ENCODE data around the gene SIPA1. TPM values are rescaled to one million over a fixed set of nuclear protein-coding genes. Genes with fewer than 3 reads are reported as not detected.

Gene SIPA1
- polyA plus RNA-seq, 4 donors, result 21.7 to 45.2 (median 33.1) TPM

GRCh38 chr11:65617990-65618751 is 19.7 kb upstream of the SIPA1 start:
- Histone ChIP-seq H3K9me3 (ENCODE audit: control insufficient read depth in 2 of 2, insufficient read depth in 1 of 2, low read depth in 1 of 2, low read length in 1 of 2) (no peaks in the 10 kb centered on the region), H3K27ac (ENCODE audit: low read depth in 1 of 3, low read length in 2 of 3) (no peak overlapping the region), H3K4me3 (ENCODE audit: low read depth in 1 of 3, low read length in 3 of 3) (no peak overlapping the region), H3K36me3 (ENCODE audit: control insufficient read depth in 3 of 3, insufficient read depth in 2 of 3, low read depth in 1 of 3, low read length in 3 of 3) (peaks cover 15 to 64% (median 23%) of the 10 kb centered on the region in 3 donors), H3K4me1 (ENCODE audit: control insufficient read depth in 3 of 3, insufficient read depth in 2 of 3, low read depth in 1 of 3, low read length in 2 of 3) (peaks cover 0 to 10% (median 3%) of the 10 kb centered on the region in 3 donors), H3K27me3 (ENCODE audit: control insufficient read depth in 3 of 3, insufficient read depth in 3 of 3, low read length in 3 of 3) (no peaks in the 10 kb centered on the region)
- FAIRE-seq (no peak), DNase-seq (no peak)
- 93 to 96% (median 96%) methylated on average over 24 to 33 of the region's 33 CpGs for WGBS, 3 donors

GRCh38 chr11:65618763-65619162 is 19.1 kb upstream of the SIPA1 start:
- H3K9me3 ChIP-seq (ENCODE audit: control insufficient read depth in 2 of 2, insufficient read depth in 1 of 2, low read depth in 1 of 2, low read length in 1 of 2), result no peaks in the 10 kb centered on the region
- DNase-seq, result no peak
- H3K4me1 ChIP-seq (ENCODE audit: control insufficient read depth in 3 of 3, insufficient read depth in 2 of 3, low read depth in 1 of 3, low read length in 2 of 3), result peaks cover 0 to 8% (median 3%) of the 10 kb centered on the region in 3 donors
- peaks cover 17 to 67% (median 23%) of the 10 kb centered on the region in 3 donors for H3K36me3 ChIP-seq (ENCODE audit: control insufficient read depth in 3 of 3, insufficient read depth in 2 of 3, low read depth in 1 of 3, low read length in 3 of 3)
- 92 to 96% (median 94%) methylated on average over 9 to 14 of the region's 14 CpGs for WGBS, 3 donors
- H3K27ac ChIP-seq (ENCODE audit: low read depth in 1 of 3, low read length in 2 of 3), result no peak overlapping the region
- no peaks in the 10 kb centered on the region for H3K27me3 ChIP-seq (ENCODE audit: control insufficient read depth in 3 of 3, insufficient read depth in 3 of 3, low read length in 3 of 3)
- no peak for FAIRE-seq
- H3K4me3 ChIP-seq (ENCODE audit: low read depth in 1 of 3, low read length in 3 of 3), result no peak overlapping the region

- Histone ChIP-seq H3K36me3 (ENCODE audit: control insufficient read depth in 3 of 3, insufficient read depth in 2 of 3, low read depth in 1 of 3, low read length in 3 of 3) (peaks cover 21 to 74% (median 23%) of the 10 kb centered on the region in 3 donors), H3K4me3 (ENCODE audit: low read depth in 1 of 3, low read length in 3 of 3) (no peak overlapping the region), H3K4me1 (ENCODE audit: control insufficient read depth in 3 of 3, insufficient read depth in 2 of 3, low read depth in 1 of 3, low read length in 2 of 3) (peaks cover 0 to 8% (median 3%) of the 10 kb centered on the region in 3 donors), H3K27ac (ENCODE audit: low read depth in 1 of 3, low read length in 2 of 3) (no peak overlapping the region), H3K27me3 (ENCODE audit: control insufficient read depth in 3 of 3, insufficient read depth in 3 of 3, low read length in 3 of 3) (no peaks in the 10 kb centered on the region), H3K9me3 (ENCODE audit: control insufficient read depth in 2 of 2, insufficient read depth in 1 of 2, low read depth in 1 of 2, low read length in 1 of 2) (no peaks in the 10 kb centered on the region)
- no peak for DNase-seq
- 93 to 95% (median 94%) methylated on average over 26 to 29 of the region's 29 CpGs for WGBS, 3 donors
- FAIRE-seq, result no peak
Measured at GRCh38 chr11:65619281-65619928, 18.5 kb upstream of the SIPA1 start.

- Histone ChIP-seq H3K9me3 (ENCODE audit: control insufficient read depth in 2 of 2, insufficient read depth in 1 of 2, low read depth in 1 of 2, low read length in 1 of 2) (no peaks in the 10 kb centered on the region), H3K27ac (ENCODE audit: low read depth in 1 of 3, low read length in 2 of 3) (no peak overlapping the region), H3K4me3 (ENCODE audit: low read depth in 1 of 3, low read length in 3 of 3) (no peak overlapping the region), H3K36me3 (ENCODE audit: control insufficient read depth in 3 of 3, insufficient read depth in 2 of 3, low read depth in 1 of 3, low read length in 3 of 3) (peaks cover 24 to 86% (median 26%) of the 10 kb centered on the region in 3 donors), H3K27me3 (ENCODE audit: control insufficient read depth in 3 of 3, insufficient read depth in 3 of 3, low read length in 3 of 3) (no peaks in the 10 kb centered on the region), H3K4me1 (ENCODE audit: control insufficient read depth in 3 of 3, insufficient read depth in 2 of 3, low read depth in 1 of 3, low read length in 2 of 3) (peaks cover 0 to 8% (median 3%) of the 10 kb centered on the region in 3 donors)
- no peak for DNase-seq
- WGBS, 3 donors, result 87 to 93% (median 92%) methylated on average over 19 of the region's 19 CpGs
- FAIRE-seq, result no peak
Measured at GRCh38 chr11:65620666-65621065, 17.2 kb upstream of the SIPA1 start.

GRCh38 chr11:65621460-65621859 is 16.4 kb upstream of the SIPA1 start:
- WGBS, 3 donors, result 94 to 96% (median 95%) methylated on average over 14 of the region's 14 CpGs
- no peaks in the 10 kb centered on the region for H3K9me3 ChIP-seq (ENCODE audit: control insufficient read depth in 2 of 2, insufficient read depth in 1 of 2, low read depth in 1 of 2, low read length in 1 of 2)
- H3K4me3 ChIP-seq (ENCODE audit: low read depth in 1 of 3, low read length in 3 of 3), result no peak overlapping the region
- H3K27me3 ChIP-seq (ENCODE audit: control insufficient read depth in 3 of 3, insufficient read depth in 3 of 3, low read length in 3 of 3), result no peaks in the 10 kb centered on the region
- H3K4me1 ChIP-seq (ENCODE audit: control insufficient read depth in 3 of 3, insufficient read depth in 2 of 3, low read depth in 1 of 3, low read length in 2 of 3), result peaks cover 0 to 8% (median 3%) of the 10 kb centered on the region in 3 donors
- peaks cover 25 to 94% (median 30%) of the 10 kb centered on the region in 3 donors for H3K36me3 ChIP-seq (ENCODE audit: control insufficient read depth in 3 of 3, insufficient read depth in 2 of 3, low read depth in 1 of 3, low read length in 3 of 3)
- DNase-seq, result no peak
- no peak for FAIRE-seq
- no peak overlapping the region for H3K27ac ChIP-seq (ENCODE audit: low read depth in 1 of 3, low read length in 2 of 3)

GRCh38 chr11:65622011-65622410 is 15.9 kb upstream of the SIPA1 start:
- Histone ChIP-seq H3K4me3 (ENCODE audit: low read depth in 1 of 3, low read length in 3 of 3) (no peak overlapping the region), H3K4me1 (ENCODE audit: control insufficient read depth in 3 of 3, insufficient read depth in 2 of 3, low read depth in 1 of 3, low read length in 2 of 3) (peaks cover 0 to 3% (median 0%) of the 10 kb centered on the region in 3 donors), H3K36me3 (ENCODE audit: control insufficient read depth in 3 of 3, insufficient read depth in 2 of 3, low read depth in 1 of 3, low read length in 3 of 3) (peaks cover 29 to 99% (median 35%) of the 10 kb centered on the region in 3 donors), H3K27me3 (ENCODE audit: control insufficient read depth in 3 of 3, insufficient read depth in 3 of 3, low read length in 3 of 3) (no peaks in the 10 kb centered on the region), H3K9me3 (ENCODE audit: control insufficient read depth in 2 of 2, insufficient read depth in 1 of 2, low read depth in 1 of 2, low read length in 1 of 2) (no peaks in the 10 kb centered on the region), H3K27ac (ENCODE audit: low read depth in 1 of 3, low read length in 2 of 3) (no peak overlapping the region)
- DNase-seq (no peak), FAIRE-seq (no peak)
- 94 to 95% (median 94%) methylated on average over 12 to 16 of the region's 16 CpGs for WGBS, 3 donors

- Histone ChIP-seq H3K27ac (ENCODE audit: low read depth in 1 of 3, low read length in 2 of 3) (no peak overlapping the region), H3K27me3 (ENCODE audit: control insufficient read depth in 3 of 3, insufficient read depth in 3 of 3, low read length in 3 of 3) (no peaks in the 10 kb centered on the region), H3K4me1 (ENCODE audit: control insufficient read depth in 3 of 3, insufficient read depth in 2 of 3, low read depth in 1 of 3, low read length in 2 of 3) (no peaks in the 10 kb centered on the region), H3K36me3 (ENCODE audit: control insufficient read depth in 3 of 3, insufficient read depth in 2 of 3, low read depth in 1 of 3, low read length in 3 of 3) (peaks cover 25 to 99% (median 31%) of the 10 kb centered on the region in 3 donors), H3K9me3 (ENCODE audit: control insufficient read depth in 2 of 2, insufficient read depth in 1 of 2, low read depth in 1 of 2, low read length in 1 of 2) (no peaks in the 10 kb centered on the region), H3K4me3 (ENCODE audit: low read depth in 1 of 3, low read length in 3 of 3) (no peak overlapping the region)
- DNase-seq, result no peak
- 91 to 96% (median 95%) methylated on average over 14 of the region's 14 CpGs for WGBS, 3 donors
- no peak for FAIRE-seq
Measured at GRCh38 chr11:65623177-65623576, 14.7 kb upstream of the SIPA1 start.

GRCh38 chr11:65623852-65624616 is 13.9 kb upstream of the SIPA1 start:
- FAIRE-seq (no peak), DNase-seq (no peak)
- Histone ChIP-seq H3K27me3 (ENCODE audit: control insufficient read depth in 3 of 3, insufficient read depth in 3 of 3, low read length in 3 of 3) (no peaks in the 10 kb centered on the region), H3K36me3 (ENCODE audit: control insufficient read depth in 3 of 3, insufficient read depth in 2 of 3, low read depth in 1 of 3, low read length in 3 of 3) (peaks cover 21 to 99% (median 27%) of the 10 kb centered on the region in 3 donors), H3K4me3 (ENCODE audit: low read depth in 1 of 3, low read length in 3 of 3) (no peak overlapping the region), H3K9me3 (ENCODE audit: control insufficient read depth in 2 of 2, insufficient read depth in 1 of 2, low read depth in 1 of 2, low read length in 1 of 2) (no peaks in the 10 kb centered on the region), H3K4me1 (ENCODE audit: control insufficient read depth in 3 of 3, insufficient read depth in 2 of 3, low read depth in 1 of 3, low read length in 2 of 3) (no peaks in the 10 kb centered on the region), H3K27ac (ENCODE audit: low read depth in 1 of 3, low read length in 2 of 3) (no peak overlapping the region)
- 92 to 95% (median 94%) methylated on average over 25 of the region's 25 CpGs for WGBS, 3 donors

All from small intestine (tissue), 7 donors.